HG03565 (cell line): ENCODE data around the gene KCTD19.
"Not testable (repeated sequence)": the region's sequence is repeated elsewhere in the genome, so short reads cannot be mapped to it uniquely, and the experiment has no call there.

Experiments used
- ATAC-seq: cut with Tn5 transposase; IDR thresholded peaks from one replicate; pipeline ENCODE4 v1.9.1; 2021; ENCODE audit warnings: mild to moderate bottlenecking, moderate library complexity; ENCODE audit not compliant: unreplicated experiment

KCTD19 gene

DNA sequence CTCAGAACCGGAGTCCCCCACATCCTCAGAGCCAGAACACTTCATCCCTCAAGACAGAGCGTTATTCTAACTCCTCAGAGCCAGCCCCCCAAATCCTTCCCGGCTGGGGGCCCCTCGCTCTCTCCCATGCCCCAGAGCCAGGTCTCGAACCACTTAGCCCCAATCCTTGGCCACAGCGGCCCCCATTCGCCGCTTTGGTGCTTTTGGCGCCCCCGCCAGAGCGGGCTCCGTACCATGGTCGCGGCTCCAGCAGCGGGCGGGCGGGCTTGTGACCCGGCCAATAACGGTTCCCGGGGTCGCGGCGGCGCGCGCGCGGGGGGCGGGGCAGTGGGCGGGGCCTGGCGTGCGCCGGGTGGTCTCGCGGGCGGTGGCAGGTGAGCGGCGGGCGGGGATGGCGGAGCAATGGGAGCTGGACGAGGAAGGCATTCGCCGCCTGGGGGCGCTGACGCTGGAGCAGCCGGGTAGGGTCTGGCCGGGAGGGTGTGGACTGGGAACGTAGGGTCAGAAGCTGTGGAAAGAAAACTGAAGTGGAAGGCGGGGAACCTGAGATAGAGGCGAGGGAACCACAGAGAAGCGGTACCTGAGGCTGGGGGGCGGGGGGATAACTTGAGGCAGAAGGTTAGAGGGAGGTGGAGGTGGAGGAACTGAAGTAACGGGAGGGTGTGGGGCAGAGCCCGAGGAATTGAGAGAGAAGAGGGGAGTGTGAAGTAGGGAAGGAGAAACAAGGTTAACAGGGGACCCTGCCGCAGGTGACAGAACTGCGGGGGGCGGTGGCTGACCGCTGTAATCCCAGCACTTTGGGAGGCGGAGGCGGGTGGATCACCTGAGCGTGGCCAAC lies at the start of gene KCTD19, which contains the start of gene LRRC36:
Gene KCTD19 (minus strand): TSS at position 270 of the 838 bp plus-strand sequence. CDS start 34 bp downstream, at position 236.
Gene LRRC36 (plus strand): TSS at position 344 of the 838 bp plus-strand sequence. CDS start 48 bp downstream, at position 392.
- ATAC-seq, result no peak

DNA sequence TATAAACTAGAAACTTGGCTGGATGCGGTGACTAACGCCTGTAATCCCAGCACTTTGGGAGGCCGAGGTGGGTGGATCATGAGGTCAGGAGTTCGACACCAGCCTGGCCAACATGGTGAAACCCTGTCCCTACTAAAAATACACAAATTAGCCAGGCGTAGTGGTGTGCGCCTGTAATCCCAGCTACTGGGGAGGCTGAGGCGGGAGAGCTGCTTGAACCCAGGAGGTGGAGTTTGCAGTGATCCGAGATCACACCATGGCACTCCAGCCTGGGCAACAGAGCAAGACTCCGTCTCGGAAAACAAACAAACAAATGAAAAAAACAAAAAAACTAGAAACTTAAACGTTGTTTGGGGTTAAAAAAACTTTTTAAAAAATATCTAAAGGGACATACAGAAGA lies 49.5 kb upstream of the KCTD19 start:
- not testable (repeated sequence) for ATAC-seq

DNA sequence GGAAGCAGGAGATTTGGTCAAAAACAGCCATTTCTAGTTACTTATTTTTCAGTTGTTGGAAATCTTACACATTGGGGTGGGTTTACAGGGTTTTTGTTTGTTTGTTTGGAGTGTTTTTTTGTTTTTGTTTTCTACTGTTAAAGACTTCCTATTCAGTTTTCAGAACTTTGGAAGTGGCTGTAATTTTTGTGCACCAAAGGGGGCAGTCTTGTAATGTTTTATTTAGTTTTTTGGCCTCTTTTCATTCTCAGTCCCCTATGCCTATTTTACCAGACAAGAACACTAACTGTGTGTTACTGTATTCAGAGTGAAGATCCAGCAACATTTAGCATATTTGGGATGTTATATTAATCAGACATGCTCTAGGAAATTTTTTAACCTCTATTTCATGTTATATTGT lies 46.1 kb upstream of the KCTD19 start:
- no peak for ATAC-seq

DNA sequence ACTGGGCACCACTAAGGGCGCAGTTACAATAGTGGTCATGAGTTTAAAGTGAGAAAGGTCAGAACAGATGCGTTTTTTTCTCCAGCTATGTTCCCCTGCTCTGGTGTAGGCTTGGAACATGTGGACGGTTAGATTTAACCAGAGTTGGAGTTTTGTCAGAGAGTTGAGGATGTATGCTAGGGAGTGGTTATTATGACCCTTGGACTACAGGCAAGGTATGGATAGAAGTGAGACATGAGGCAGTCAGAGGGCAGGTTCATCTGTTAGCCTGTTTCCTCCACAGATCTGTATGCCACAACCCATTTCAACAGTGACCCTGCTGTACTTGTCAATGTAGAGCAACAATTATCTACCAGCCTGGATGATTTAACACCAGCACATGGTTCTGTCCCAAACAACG lies 44.1 kb upstream of the KCTD19 start:
- ATAC-seq, result no peak

DNA sequence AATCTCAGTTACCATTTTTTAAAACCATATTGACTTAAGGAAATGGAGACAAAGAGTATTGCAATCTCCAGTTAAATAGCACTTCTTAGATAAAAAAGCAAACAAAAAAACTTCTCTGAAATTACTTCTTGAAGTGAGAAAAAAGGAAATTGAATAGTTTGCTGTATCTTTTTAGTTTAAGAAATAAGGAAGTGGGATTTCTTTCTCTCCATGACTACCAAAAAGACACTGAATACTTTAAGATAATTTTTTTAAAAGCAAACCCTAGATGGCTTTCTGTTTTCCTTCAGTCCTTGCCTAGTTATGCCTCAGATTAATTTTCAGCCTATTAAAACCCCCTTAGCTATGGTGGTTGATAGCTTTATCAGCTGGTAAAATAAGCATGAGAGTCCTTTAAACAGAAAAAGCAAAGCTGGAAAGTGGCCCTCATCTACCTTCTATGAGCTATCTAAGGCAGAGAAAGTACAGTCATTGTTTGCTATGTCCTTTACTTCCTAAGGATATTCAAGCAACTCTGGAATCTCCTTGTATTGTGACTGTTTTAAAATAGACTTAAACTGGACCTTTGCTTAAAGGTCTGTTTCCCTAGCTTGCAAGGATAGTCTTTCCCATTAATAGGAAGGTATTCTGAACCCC lies 38.2 kb upstream of the KCTD19 start:
- no peak for ATAC-seq

DNA sequence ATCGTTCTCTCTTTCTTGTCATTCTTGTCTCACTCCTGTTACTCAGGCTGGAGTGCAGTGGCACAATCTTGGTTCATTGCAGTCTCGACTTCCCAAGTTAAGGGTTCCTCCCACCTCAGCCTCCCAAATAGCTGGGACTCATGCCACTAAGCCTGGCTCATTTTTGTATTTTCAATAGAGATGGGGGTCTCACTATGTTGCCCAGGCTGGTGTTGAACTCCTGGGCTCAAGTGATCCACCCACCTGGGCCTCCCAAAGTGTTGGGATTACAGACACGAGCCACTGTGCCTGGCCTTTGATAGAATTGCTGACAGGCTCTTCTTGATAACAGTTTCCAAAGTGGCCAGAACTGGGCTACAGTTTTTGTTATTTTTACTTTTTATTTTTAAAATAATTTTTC lies 34.5 kb upstream of the KCTD19 start:
- ATAC-seq, result no peak

DNA sequence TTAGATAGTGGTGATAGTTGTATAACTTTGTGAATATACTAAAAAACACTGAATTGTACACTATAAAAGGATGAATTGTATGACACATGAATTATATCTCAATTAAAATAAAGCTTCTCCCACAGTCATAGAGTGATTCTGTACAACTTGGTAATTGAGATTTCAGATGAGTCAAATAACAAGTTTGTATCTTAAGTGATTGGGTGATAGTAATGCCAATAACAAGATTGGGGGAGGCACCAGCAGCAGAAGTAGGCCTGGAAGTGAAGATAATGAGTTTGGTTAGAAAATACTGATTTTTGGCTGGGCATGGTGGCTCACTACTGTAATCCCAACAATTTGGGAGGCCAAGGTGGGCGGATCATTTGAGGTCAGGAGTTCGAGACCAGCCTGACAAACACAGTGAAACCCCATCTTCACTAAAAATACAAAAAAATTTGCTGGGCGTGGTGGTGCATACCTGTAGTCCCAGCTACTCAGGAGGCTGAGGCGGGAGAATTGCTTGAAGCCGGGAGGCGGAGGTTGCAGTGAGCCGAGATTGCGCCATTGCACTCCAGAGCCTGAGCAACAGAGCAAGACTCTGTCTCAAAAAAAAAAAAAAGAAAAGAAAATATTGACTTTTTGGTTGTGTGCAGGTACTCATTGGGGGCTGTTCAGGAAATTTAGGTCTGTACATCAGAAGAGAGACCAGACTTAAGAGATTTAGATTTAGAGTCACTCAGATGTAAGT lies 33.2 kb upstream of the KCTD19 start:
- ATAC-seq, result not testable (repeated sequence)

DNA sequence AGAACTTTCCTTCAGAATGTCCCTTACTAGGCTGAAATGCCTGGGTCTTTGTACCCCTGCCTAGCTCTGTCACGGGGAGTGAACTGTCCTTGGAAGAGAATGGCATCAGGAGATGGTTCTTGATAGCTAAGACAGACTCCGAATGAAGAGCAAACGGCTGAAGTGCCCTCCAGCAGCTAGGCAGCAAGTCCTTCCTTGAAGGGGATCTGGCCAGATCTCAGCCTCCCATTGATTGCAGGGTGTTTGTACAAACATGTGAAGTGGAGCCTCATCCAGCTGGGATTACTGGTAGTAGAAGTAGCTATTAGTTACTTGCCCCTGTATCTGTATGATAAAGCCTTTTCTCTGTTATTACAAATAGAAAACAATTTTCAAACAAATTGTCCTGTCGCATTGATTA lies 31.0 kb upstream of the KCTD19 start:
- no peak for ATAC-seq

DNA sequence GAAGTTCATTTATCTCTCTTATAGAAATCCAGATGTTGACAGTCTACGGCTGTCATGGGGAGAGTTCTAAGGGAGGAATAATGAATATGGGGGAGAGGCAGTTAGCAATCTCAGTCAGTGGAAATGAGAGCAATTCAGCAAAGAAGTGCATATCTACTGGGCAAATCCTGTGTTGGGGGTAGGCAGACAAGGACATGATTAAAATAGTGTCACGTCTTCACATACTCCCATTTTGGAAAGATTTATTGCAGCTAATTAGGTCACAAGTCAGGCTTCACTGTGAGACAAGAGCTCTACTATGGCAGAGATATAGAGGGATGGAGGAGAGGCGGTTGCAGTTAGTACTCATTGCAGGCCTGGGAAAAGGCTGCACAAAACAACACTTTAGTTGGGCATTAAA lies 29.9 kb upstream of the KCTD19 start:
- ATAC-seq, result no peak

DNA sequence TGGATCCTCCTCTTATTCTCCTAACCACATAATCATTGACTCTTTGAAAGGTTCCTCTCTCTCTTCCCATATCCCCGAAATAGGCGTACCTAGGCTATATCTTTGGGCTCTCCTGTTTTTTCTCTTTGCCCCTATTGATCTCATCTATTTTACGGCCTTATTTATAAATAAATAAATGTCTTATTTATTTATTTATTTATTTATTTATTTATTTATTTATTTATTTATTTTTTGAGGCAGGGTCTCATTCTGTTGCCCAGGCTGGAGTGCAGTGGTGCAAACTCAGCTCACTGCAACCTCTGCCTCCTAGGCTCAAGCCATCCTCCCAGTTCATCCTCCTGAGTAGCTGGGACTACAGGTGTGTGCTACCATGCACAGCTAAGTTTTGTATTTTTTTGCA lies 25.9 kb upstream of the KCTD19 start:
- ATAC-seq, result not testable (repeated sequence)

DNA sequence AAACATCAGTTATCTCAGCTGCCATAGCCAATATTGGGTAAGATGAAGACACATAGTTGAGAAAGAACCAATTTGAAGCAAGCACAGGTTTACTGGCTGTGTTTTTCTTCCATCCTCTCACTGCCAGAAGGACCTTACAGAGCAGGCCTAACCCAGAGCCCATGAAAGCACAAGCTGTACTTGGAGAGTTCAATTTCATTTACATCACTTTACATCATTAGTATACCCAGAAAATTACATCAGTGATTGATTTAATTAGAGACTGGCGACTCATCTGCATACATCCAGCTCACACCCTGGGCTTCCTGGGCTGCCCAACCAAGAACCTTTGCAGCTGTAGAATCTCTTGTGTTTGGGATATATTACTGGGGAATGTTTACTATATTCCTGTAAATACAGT lies 23.8 kb upstream of the KCTD19 start:
- no peak for ATAC-seq

DNA sequence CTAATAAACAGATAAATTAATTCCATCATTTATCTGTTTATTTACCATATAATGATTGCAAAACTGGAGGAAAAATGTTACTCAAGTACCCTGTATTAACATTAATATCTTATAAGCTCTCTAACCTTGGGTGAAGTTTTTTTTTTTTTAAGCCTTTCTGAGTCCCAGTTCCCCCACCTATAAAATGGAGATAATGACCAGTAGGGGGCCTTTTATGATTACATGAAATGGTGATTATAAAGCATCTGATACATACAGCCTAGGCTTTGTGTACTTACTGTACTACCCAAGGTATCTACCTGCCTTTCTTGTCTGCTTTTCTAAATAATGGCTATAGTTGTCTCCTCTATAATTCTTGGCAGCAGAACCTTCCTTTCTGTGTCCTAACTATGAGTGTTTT lies 22.6 kb upstream of the KCTD19 start:
- ATAC-seq, result no peak

DNA sequence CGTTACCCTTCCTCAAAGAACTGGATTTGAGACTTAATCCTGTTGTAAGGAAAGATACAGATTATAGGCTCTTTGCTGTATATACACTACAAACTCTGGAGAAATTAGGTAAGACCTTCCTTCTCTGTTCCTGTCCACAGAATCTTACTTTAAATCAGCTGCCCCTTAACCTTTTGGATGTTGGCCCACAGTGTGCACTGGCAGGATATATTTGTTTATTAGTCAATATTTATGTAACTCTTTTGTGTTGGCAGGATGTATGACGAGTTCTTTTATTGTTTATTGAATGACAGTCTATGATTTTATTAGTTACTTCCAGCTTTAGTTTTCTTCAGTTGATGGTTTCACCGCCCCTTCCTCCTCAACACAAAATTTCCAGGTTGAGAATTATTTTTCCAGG lies 19.8 kb upstream of the KCTD19 start:
- ATAC-seq, result no peak

DNA sequence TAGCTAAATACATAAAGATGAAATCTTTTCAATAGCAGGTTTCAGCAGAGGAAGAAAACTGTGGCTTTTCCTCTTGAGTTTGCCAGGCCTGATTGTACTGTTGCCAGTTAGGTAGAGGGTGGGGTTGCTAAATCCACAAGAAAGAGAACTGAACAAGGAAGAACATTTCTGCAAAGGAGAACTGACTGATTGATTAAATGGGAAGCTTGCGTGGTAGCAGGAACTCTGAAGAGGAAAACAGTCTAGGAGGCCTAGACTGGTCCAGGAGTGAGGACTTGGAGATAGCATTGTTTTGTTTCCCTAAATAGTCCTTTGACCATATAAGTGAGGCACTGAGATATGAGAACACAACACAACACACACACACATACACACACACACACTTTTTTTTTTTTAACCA lies 18.9 kb upstream of the KCTD19 start:
- ATAC-seq, result no peak

DNA sequence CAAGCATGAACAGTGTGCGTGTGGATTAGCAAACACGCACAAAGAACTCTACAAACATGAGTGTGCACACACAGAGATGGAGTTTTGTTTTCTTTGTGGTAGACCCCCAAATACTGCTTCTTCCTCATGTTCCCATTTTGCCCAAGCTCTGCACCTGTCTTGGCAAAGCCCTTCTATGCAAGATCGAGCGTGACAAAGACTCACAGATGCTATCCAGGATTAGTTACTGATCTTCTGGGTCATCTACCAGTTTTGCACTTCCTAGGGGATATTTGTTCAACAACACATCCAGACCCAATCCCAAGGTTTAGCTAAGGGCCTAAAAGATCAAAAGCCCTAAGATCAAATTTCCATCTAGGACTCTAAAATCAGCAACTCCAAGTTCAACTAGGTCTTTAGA lies 16.1 kb upstream of the KCTD19 start:
- ATAC-seq, result no peak

DNA sequence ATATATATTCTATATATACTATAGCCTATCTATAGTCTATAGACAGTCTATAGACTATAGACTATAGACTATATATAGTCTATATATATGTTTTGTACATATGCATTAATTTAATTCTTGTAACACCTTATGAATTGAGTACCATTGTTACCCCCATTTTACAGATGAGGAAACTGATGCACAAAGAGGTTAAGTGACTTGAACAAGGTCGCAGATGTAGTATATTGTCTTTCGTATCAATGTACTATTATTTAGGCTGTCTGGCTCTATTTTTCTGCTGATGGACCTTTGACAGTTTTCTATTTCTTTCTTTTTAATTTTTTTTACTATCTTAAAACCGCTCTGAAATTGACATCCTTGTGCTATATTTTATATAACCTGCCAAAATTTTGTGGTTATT lies 14.7 kb upstream of the KCTD19 start:
- ATAC-seq, result no peak

DNA sequence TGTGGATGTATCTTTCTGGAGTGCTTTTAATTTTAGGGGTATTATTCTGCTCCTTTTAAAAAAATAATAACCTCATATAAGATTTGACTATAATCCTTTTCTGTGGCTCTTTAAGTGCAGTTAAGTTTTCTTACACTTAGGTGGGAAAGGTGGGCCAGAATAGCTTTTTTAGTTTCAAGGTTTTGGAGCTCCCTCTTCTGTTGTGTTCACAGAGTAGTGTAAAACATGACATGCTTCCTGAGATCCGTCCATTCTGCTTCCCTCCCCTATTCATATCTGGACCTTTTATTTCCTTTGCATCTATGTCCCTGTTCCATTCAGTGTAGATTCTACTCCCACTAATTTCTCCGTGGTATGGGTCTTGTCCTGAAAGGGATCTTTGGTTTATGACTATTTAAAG lies 12.9 kb upstream of the KCTD19 start:
- no peak for ATAC-seq

DNA sequence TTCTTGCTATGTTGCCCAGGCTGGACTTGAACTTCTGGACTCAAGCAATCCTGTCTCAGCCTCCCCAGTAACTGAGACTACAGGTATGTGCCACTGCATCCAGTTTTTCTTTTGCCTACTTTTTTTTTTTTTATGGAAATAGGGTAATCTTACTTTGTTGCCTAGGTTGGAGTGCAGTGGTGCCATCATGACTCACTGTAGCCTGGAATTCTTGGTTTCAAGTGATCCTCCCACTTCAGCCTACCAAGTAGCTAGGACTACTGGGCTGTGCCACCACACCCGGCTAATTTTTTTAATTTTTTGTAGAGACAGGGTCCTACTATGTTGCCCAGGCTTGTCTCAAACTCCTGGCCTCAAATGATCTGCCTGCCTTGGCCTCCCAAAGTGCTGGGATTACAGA lies 10.1 kb upstream of the KCTD19 start:
- ATAC-seq, result no peak

DNA sequence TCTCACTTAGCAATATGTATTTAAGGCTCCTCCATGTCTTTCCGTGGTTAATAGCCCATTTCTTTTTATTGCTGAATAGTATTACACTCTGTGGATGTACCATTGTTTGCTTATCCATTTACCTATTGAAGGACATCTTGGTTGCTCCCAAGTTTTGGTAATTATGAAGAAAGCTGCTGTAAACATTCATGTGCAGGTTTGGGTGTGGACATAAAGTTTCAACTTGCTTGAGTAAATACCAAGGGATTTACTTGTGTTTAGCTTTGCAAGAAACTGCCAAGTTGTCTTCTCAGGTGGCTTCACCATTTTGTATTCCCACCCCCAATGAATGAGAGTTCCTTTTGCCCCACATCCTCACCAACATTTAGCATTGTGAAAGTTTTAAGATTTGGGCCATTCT lies 9.6 kb upstream of the KCTD19 start:
- ATAC-seq, result no peak

DNA sequence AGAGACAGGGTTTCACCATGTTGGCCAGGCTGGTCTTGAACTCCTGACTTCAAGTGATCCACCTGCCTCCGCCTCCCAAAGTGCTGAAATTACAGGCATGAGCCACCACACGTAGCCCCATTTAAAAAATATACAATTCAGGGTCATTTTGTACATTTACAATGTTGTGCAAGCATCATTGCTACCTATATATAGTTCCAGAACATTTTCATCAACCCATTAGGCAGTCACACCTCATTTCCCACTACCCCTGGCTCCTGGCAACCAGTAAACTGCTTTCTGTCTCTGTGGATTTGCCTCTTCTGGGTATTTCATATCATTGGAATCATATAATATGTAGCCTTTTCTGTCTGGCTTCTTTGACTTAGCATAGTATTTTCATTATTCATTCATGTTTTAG lies 6.8 kb upstream of the KCTD19 start:
- no peak for ATAC-seq

DNA sequence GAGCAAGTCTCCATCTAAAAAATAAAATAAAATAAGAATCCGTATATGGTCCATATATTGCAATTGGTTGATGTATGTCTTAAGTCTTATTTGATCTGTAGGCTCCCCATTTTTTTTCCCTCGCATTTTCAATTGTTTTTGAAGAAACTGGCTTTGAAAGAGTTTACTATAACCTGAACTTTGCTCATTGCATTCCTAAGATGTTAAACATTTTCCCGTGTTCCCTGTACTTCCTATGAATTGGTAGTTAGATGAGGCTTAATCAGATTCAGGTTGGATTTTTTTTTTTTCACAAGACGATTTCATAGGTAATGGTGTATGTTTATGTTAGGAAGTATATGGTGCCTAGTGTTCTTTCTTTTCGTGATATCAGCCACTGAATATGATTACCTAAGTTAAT lies 3.4 kb upstream of the KCTD19 start:
- ATAC-seq, result no peak

DNA sequence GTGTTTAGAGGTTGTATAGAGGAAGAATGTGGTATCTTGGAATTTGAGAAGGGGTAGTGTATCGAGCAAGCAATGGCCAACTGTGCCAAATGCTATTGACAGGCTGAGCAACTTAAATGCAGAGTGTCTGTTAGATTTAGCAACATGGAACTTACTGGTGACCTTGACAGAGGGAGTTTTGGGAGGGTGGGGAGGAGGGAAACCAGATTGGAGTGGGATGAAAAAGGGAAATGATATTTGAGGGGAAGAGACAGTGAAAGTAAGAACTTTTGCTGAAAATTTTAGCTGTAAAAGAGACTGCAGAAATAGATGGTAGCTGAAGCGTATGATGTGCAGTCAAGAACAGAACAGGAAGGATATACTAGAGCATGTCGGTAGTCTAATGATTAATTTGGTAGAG lies 1.2 kb upstream of the KCTD19 start:
- no peak for ATAC-seq
